ENCODE results near the gene PBX3.

PBX3 gene

DNA sequence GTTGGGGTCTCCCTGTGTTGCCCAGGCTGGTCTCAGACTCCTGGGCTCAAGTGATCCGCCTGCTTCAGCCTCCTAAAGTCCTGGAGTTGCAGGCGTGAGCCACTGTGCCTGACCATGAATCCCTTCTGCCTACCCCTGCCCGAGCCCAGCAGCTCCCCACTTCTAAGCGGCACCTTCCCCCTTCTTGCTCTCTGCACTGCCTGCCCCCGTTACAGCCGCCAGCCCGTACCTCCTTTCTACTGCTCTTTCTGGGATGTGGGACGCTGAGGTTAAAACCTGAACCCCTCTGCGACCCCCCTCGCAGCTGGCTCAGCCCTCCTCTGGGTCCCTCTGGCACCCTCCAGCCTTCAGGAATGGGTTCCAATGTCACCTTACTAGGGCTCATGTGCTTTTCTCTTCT, 249.6 kb downstream of the PBX3 start:
- DNase-seq (ENCODE audit: insufficient read length) (no peak), FAIRE-seq (no peak)
- no peak for TF ChIP-seq TAF1 (IDR thresholded peaks at IDR 0.05; ENCODE audit: borderline replicate concordance, low read depth, low read length)
- TF ChIP-seq POLR2A (IDR thresholded peaks at IDR 0.05; ENCODE audit: low read depth, low read length): no peak
- TF ChIP-seq POLR2AphosphoS5 (IDR thresholded peaks at IDR 0.05; ENCODE audit: low read depth, low read length): no peak

GRCh38 chr9:125997196-125997823, 250.1 kb downstream of the PBX3 start:
- DNase-seq (ENCODE audit: insufficient read length) (no peak), FAIRE-seq (no peak)
- TF ChIP-seq POLR2A (IDR thresholded peaks at IDR 0.05; ENCODE audit: low read depth, low read length) (no peak), POLR2AphosphoS5 (IDR thresholded peaks at IDR 0.05; ENCODE audit: low read depth, low read length) (no peak), TAF1 (IDR thresholded peaks at IDR 0.05; ENCODE audit: borderline replicate concordance, low read depth, low read length) (no peak)

DNA sequence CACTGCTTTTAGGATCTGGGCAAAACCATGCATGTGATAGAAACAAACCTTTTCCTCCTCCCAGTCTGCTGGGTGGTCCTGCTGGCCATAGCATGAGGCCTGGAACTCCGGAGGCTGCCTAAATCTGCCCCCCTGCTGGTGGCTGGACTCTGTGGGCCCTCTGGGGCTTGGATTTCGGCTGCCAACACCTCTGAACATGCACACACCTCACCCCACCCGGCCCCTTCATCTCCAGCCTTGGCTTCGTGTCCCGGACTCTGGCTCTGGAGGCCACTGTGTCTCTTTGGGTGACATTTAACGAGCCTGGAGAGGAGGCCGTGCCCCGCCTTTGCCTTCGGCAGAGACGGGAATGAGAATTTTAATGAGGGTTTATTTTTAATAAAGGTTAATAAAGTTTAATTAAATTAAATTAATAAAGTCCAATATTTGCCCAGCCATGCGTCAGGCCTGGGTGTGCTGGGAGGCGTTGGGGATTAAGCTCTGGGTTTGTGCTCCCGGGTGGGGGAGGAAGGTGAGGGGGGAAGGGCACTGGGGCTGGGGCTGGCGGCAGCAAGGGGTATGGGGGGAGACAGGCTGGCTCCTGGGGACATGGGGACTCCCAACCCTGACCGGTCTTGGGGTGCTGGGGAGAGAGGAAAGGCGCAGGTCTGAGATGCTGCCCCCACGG, 251.8 kb downstream of the PBX3 start:
- FAIRE-seq: no peak
- no peak for DNase-seq (ENCODE audit: insufficient read length)
- TF ChIP-seq POLR2A (IDR thresholded peaks at IDR 0.05; ENCODE audit: low read depth, low read length): no peak
- no peak for TF ChIP-seq POLR2AphosphoS5 (IDR thresholded peaks at IDR 0.05; ENCODE audit: low read depth, low read length)
- TF ChIP-seq TAF1 (IDR thresholded peaks at IDR 0.05; ENCODE audit: borderline replicate concordance, low read depth, low read length): no peak

- no peak for DNase-seq (ENCODE audit: insufficient read length)
- TF ChIP-seq POLR2A (IDR thresholded peaks at IDR 0.05; ENCODE audit: low read depth, low read length) (no peak), TAF1 (IDR thresholded peaks at IDR 0.05; ENCODE audit: borderline replicate concordance, low read depth, low read length) (no peak), POLR2AphosphoS5 (IDR thresholded peaks at IDR 0.05; ENCODE audit: low read depth, low read length) (no peak)
- FAIRE-seq: no peak
Measured at GRCh38 chr9:125999504-125999881, 252.3 kb downstream of the PBX3 start.

GRCh38 chr9:126000256-126000655, 253.1 kb downstream of the PBX3 start:
- TF ChIP-seq POLR2A (IDR thresholded peaks at IDR 0.05; ENCODE audit: low read depth, low read length) (no peak), TAF1 (IDR thresholded peaks at IDR 0.05; ENCODE audit: borderline replicate concordance, low read depth, low read length) (no peak), POLR2AphosphoS5 (IDR thresholded peaks at IDR 0.05; ENCODE audit: low read depth, low read length) (no peak)
- FAIRE-seq (no peak), DNase-seq (ENCODE audit: insufficient read length) (no peak)

- FAIRE-seq: no peak
- no peak for DNase-seq (ENCODE audit: insufficient read length)
- no peak for TF ChIP-seq TAF1 (IDR thresholded peaks at IDR 0.05; ENCODE audit: borderline replicate concordance, low read depth, low read length)
- no peak for TF ChIP-seq POLR2A (IDR thresholded peaks at IDR 0.05; ENCODE audit: low read depth, low read length)
- TF ChIP-seq POLR2AphosphoS5 (IDR thresholded peaks at IDR 0.05; ENCODE audit: low read depth, low read length): no peak
Measured at GRCh38 chr9:126000731-126001580, 253.8 kb downstream of the PBX3 start.

- DNase-seq (ENCODE audit: insufficient read length): no peak
- FAIRE-seq: no peak
- TF ChIP-seq POLR2AphosphoS5 (IDR thresholded peaks at IDR 0.05; ENCODE audit: low read depth, low read length) (no peak), TAF1 (IDR thresholded peaks at IDR 0.05; ENCODE audit: borderline replicate concordance, low read depth, low read length) (no peak), POLR2A (IDR thresholded peaks at IDR 0.05; ENCODE audit: low read depth, low read length) (no peak)
Measured at GRCh38 chr9:126001581-126002225, 254.5 kb downstream of the PBX3 start.

GRCh38 chr9:126002476-126003350, 255.5 kb downstream of the PBX3 start:
- no peak for DNase-seq (ENCODE audit: insufficient read length)
- TF ChIP-seq TAF1 (IDR thresholded peaks at IDR 0.05; ENCODE audit: borderline replicate concordance, low read depth, low read length) (no peak), POLR2A (IDR thresholded peaks at IDR 0.05; ENCODE audit: low read depth, low read length) (no peak), POLR2AphosphoS5 (IDR thresholded peaks at IDR 0.05; ENCODE audit: low read depth, low read length) (no peak)
- no peak for FAIRE-seq

GRCh38 chr9:126009047-126009446, 261.9 kb downstream of the PBX3 start:
- DNase-seq (ENCODE audit: insufficient read length) (no peak), FAIRE-seq (no peak)
- TF ChIP-seq TAF1 (IDR thresholded peaks at IDR 0.05; ENCODE audit: borderline replicate concordance, low read depth, low read length): no peak
- TF ChIP-seq POLR2A (IDR thresholded peaks at IDR 0.05; ENCODE audit: low read depth, low read length): no peak
- TF ChIP-seq POLR2AphosphoS5 (IDR thresholded peaks at IDR 0.05; ENCODE audit: low read depth, low read length): no peak

DNA sequence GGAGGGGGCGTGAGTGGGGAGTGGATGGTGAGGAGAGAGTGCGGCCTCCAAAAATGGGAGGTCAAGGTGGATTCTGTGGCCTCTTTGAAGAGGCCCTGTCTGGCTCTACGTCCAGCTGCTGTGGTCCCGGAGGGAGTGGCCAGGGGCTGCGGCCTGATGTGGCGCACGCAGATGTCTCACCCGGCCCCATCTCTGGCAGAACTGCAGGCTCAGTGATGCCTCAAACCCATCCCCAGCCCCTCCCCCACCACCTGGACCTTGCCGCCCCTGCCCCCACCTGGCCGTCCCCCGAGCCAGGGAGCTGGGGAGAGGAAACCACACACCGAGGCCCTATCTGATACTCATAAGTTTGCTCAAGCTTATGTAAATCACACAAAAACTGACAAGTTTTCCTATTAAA, 267.6 kb downstream of the PBX3 start:
- no peak for DNase-seq (ENCODE audit: insufficient read length)
- TF ChIP-seq TAF1 (IDR thresholded peaks at IDR 0.05; ENCODE audit: borderline replicate concordance, low read depth, low read length): no peak
- TF ChIP-seq POLR2AphosphoS5 (IDR thresholded peaks at IDR 0.05; ENCODE audit: low read depth, low read length): no peak
- TF ChIP-seq POLR2A (IDR thresholded peaks at IDR 0.05; ENCODE audit: low read depth, low read length): no peak
- no peak for FAIRE-seq
